Muscle of arm (tissue), 12 donors: ENCODE data around the gene TRAT1. TPM values are rescaled to one million over a fixed set of nuclear protein-coding genes. Genes with fewer than 3 reads are reported as not detected.

ENCODE experiments used
- DNase-seq: peaks from one replicate; pipeline ENCODE4 v3.0.0-alpha.2; 2013
- polyA plus RNA-seq, 12 donors: library from polyadenylated mRNA; unstranded; fragments of 120-200 nt; gene quantifications; one replicate each; pipeline ENCODE4 v1.2.1, GENCODE V29; 2013; ENCODE audit not compliant: insufficient read length in 12 of 12

Gene TRAT1
- polyA plus RNA-seq, 12 donors, result 0.11 to 1.2 (median 0.33) TPM; not detected in 7

- no peak for DNase-seq
Measured at GRCh38 chr3:108849075-108849474, 26.5 kb downstream of the TRAT1 start.

GRCh38 chr3:108861401-108861800, 38.8 kb downstream of the TRAT1 start:
- no peak for DNase-seq

- DNase-seq, result no peak
Measured at GRCh38 chr3:108862865-108863798, 40.5 kb downstream of the TRAT1 start.

- no peak for DNase-seq
Measured at GRCh38 chr3:108863799-108864135, 41.2 kb downstream of the TRAT1 start.

GRCh38 chr3:108877901-108878300, 55.3 kb downstream of the TRAT1 start:
- DNase-seq, result no peak

GRCh38 chr3:108879915-108880314, 57.3 kb downstream of the TRAT1 start:
- DNase-seq, result no peak

- no peak for DNase-seq
Measured at GRCh38 chr3:108882762-108883161, 60.2 kb downstream of the TRAT1 start.

- DNase-seq, result no peak
Measured at GRCh38 chr3:108883373-108883772, 60.8 kb downstream of the TRAT1 start.

GRCh38 chr3:108887121-108887520, 64.5 kb downstream of the TRAT1 start:
- no peak for DNase-seq

- DNase-seq, result no peak
Measured at GRCh38 chr3:108887777-108888176, 65.2 kb downstream of the TRAT1 start.

- DNase-seq, result no peak
Measured at GRCh38 chr3:108891833-108892232, 69.2 kb downstream of the TRAT1 start.

GRCh38 chr3:108894981-108895380, 72.4 kb downstream of the TRAT1 start:
- no peak for DNase-seq

GRCh38 chr3:108897883-108898282, 75.3 kb downstream of the TRAT1 start:
- DNase-seq, result no peak

- DNase-seq, result no peak
Measured at GRCh38 chr3:108899530-108899929, 76.9 kb downstream of the TRAT1 start.

Other genes with a start within 250 kb of the TRAT1 start
- gene CIP2A, start 233.3 kb upstream of the TRAT1 start, polyA plus RNA-seq, result 10 to 100 TPM in 8 of 12 donors, 1 to 10 TPM in 3, not detected in 1; 6.2 to 17.6 (median 11.2) TPM
- 10 to 100 TPM in 11 of 12 donors, not detected in 1; 16.2 to 25.3 (median 19.7) TPM for gene DZIP3, start 233.1 kb upstream of the TRAT1 start, polyA plus RNA-seq
- gene RETNLB, start 65.4 kb upstream of the TRAT1 start, polyA plus RNA-seq, result not detected
- gene GUCA1C, start 131.1 kb downstream of the TRAT1 start, polyA plus RNA-seq, result under 1 TPM in 1 of 12 donors, not detected in 11; 0.16 TPM